CD4-positive, CD25-positive, alpha-beta regulatory T cell (primary cell): ENCODE data around the gene DENND6B. TPM values are rescaled to one million over a fixed set of nuclear protein-coding genes. Genes with fewer than 3 reads are reported as not detected.

Experiments
- ATAC-seq, 2 donors: fragments of 150-1000 bp; cut with Tn5 transposase; one replicate each; pipeline ENCODE4 v1.10.0; 2021; ENCODE audit warnings: low read depth in 2 of 2, moderate number of reproducible peaks in 2 of 2, moderate library complexity in 1 of 2
- DNase-seq, 3 donors: peaks; one replicate each; pipeline versions ENCODE4 v3.0.0 to v3.0.0-alpha.2; 2012 to 2022; ENCODE audit warnings: mixed read lengths in 1 of 3
- H3K27ac ChIP-seq: one replicate; pipeline ENCODE4 v1.7.0; 2013; ENCODE audit warnings: mild to moderate bottlenecking, low read length; ENCODE audit not compliant: insufficient read depth, poor library complexity, severe bottlenecking
- H3K27me3 ChIP-seq: one replicate; pipeline ENCODE4 v1.7.0; 2013; ENCODE audit warnings: low read length; ENCODE audit not compliant: control insufficient read depth, insufficient read depth
- H3K36me3 ChIP-seq: one replicate; pipeline ENCODE4 v1.7.0; 2013; ENCODE audit warnings: mild to moderate bottlenecking, low read length, moderate library complexity; ENCODE audit not compliant: control insufficient read depth, insufficient read depth
- H3K4me1 ChIP-seq: 2 replicates; pipeline ENCODE4 v1.7.0; 2013; ENCODE audit warnings: mild to moderate bottlenecking, low read length; ENCODE audit not compliant: insufficient read depth, control insufficient read depth, poor library complexity, severe bottlenecking
- H3K4me3 ChIP-seq: one replicate; pipeline ENCODE4 v1.7.0; 2013; ENCODE audit warnings: low read depth, mild to moderate bottlenecking, low read length, moderate library complexity
- H3K9me3 ChIP-seq, 2 experiments: 1 replicate in 1 of 2; 2 replicates in 1 of 2; pipeline ENCODE4 v1.7.0; 2013; ENCODE audit warnings: low read length in 2 of 2, mild to moderate bottlenecking in 1 of 2, moderate library complexity in 1 of 2; ENCODE audit not compliant: control insufficient read depth in 2 of 2
- H3K27ac Mint-ChIP-seq, 3 donors: one replicate each; pipeline ENCODE4 v1.8.0; 2020 to 2022; ENCODE audit warnings: mild to moderate bottlenecking in 3 of 3, mixed read lengths in 3 of 3, moderate library complexity in 2 of 3
- H3K27me3 Mint-ChIP-seq: one replicate; pipeline ENCODE4 v1.8.0; 2022; ENCODE audit warnings: mild to moderate bottlenecking, mixed read lengths
- H3K36me3 Mint-ChIP-seq: one replicate; pipeline ENCODE4 v1.8.0; 2020; ENCODE audit warnings: mixed read lengths
- H3K4me1 Mint-ChIP-seq, 4 donors: one replicate each; pipeline ENCODE4 v1.8.0; 2020 to 2022; ENCODE audit warnings: mixed read lengths in 4 of 4, mild to moderate bottlenecking in 1 of 4
- H3K4me3 Mint-ChIP-seq, 4 donors: one replicate each; pipeline ENCODE4 v1.8.0; 2020 to 2022; ENCODE audit warnings: mild to moderate bottlenecking in 4 of 4, mixed read lengths in 4 of 4, moderate library complexity in 3 of 4
- H3K9me3 Mint-ChIP-seq, 7 donors: one replicate each; pipeline ENCODE4 v1.8.0; 2020 to 2022; ENCODE audit warnings: mixed read lengths in 7 of 7, mild to moderate bottlenecking in 3 of 7, moderate library complexity in 2 of 7
- polyA plus RNA-seq, 4 donors: library from polyadenylated mRNA; unstranded; fragments of 300-500 nt; fragmentation: Illumina TruSeq; gene quantifications; one replicate each; pipeline ENCODE4 v1.2.3, GENCODE V29; 2021
- total RNA-seq: library from RNA; stranded (reverse); gene quantifications from one replicate; pipeline ENCODE4 v1.2.3, GENCODE V29; 2022

The DENND6B gene
- total and polyA plus RNA-seq, 5 donors from 2014 or later: 0.48 to 2.1 (median 0.56) TPM

- no peak overlapping the region for H3K27ac Mint-ChIP-seq
- no peaks in the 10 kb centered on the region for H3K36me3 Mint-ChIP-seq
- DNase-seq (no peak), ATAC-seq (peak in 1 of 2 donors; percentile 22)
- H3K27me3 Mint-ChIP-seq: peaks cover 35% of the 10 kb centered on the region
- Histone ChIP-seq H3K27me3 (no peaks in the 10 kb centered on the region), H3K36me3 (no peaks in the 10 kb centered on the region), H3K4me3 (no peak overlapping the region), H3K9me3 (no peaks in the 10 kb centered on the region), H3K27ac (no peak overlapping the region), H3K4me1 (peaks cover 16% of the 10 kb centered on the region)
- peak overlapping the region in 1 of 4 donors; percentile 41 for H3K4me3 Mint-ChIP-seq
- H3K4me1 Mint-ChIP-seq: peaks cover 0 to 11% (median 3%) of the 10 kb centered on the region in 4 donors
- H3K9me3 Mint-ChIP-seq: peaks cover 0 to 3% (median 0%) of the 10 kb centered on the region in 7 donors
Observed at GRCh38 chr22:50303848-50304527, 22.8 kb downstream of the DENND6B start.

GRCh38 chr22:50303515-50303847 lies 23.3 kb downstream of the DENND6B start:
- Histone ChIP-seq H3K27me3 (no peaks in the 10 kb centered on the region), H3K4me3 (no peak overlapping the region), H3K9me3 (no peaks in the 10 kb centered on the region), H3K36me3 (no peaks in the 10 kb centered on the region), H3K27ac (no peak overlapping the region), H3K4me1 (peaks cover 16% of the 10 kb centered on the region)
- Mint-ChIP-seq H3K4me3 (no peak overlapping the region), H3K4me1 (peaks cover 0 to 11% (median 3%) of the 10 kb centered on the region in 4 donors), H3K27me3 (peaks cover 34% of the 10 kb centered on the region), H3K36me3 (no peaks in the 10 kb centered on the region), H3K9me3 (peaks cover 0 to 3% (median 0%) of the 10 kb centered on the region in 7 donors), H3K27ac (no peak overlapping the region)
- ATAC-seq (no peak), DNase-seq (no peak)

GRCh38 chr22:50302564-50302963 lies 24.2 kb downstream of the DENND6B start:
- Histone ChIP-seq H3K9me3 (no peaks in the 10 kb centered on the region), H3K36me3 (no peaks in the 10 kb centered on the region), H3K4me3 (no peak overlapping the region), H3K4me1 (peaks cover 16% of the 10 kb centered on the region), H3K27ac (no peak overlapping the region), H3K27me3 (no peaks in the 10 kb centered on the region)
- Mint-ChIP-seq H3K36me3 (no peaks in the 10 kb centered on the region), H3K4me1 (peaks cover 0 to 11% (median 3%) of the 10 kb centered on the region in 4 donors), H3K9me3 (peaks cover 0 to 3% (median 0%) of the 10 kb centered on the region in 7 donors), H3K27ac (no peak overlapping the region), H3K4me3 (no peak overlapping the region), H3K27me3 (peaks cover 41% of the 10 kb centered on the region)
- DNase-seq: no peak
- ATAC-seq: no peak

DNA sequence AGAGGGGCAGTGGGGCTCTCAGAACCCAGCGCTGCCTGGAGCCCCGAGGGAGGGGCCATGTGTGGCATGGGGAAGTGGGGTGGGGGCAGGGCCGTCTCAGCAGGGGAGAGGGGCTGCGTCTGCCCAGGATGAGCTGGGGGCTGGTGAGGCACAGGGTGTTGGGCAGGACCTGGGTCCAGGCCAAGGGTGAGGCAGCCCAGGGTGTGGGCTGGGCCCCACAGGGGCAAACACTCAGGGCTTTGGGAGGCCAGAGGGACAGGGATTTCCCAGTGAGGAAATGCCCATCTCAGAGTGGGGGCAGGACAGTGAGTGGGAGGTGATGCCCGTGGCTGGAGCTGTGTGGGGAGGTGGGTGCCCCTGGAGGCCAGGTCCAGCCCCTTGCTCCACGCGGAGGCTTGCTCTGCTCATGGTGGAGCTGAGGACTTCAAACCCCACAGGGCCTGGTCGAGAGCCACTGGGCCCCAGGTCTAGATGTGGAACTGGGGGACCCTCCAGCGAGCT lies 24.7 kb downstream of the DENND6B start:
- H3K4me1 Mint-ChIP-seq: peaks cover 0 to 11% (median 3%) of the 10 kb centered on the region in 4 donors
- Histone ChIP-seq H3K27me3 (no peaks in the 10 kb centered on the region), H3K27ac (no peak overlapping the region), H3K4me1 (peaks cover 15% of the 10 kb centered on the region), H3K9me3 (no peaks in the 10 kb centered on the region), H3K4me3 (no peak overlapping the region), H3K36me3 (no peaks in the 10 kb centered on the region)
- ATAC-seq: no peak
- H3K36me3 Mint-ChIP-seq: no peaks in the 10 kb centered on the region
- peaks cover 41% of the 10 kb centered on the region for H3K27me3 Mint-ChIP-seq
- DNase-seq: no peak
- H3K27ac Mint-ChIP-seq: no peak overlapping the region
- H3K9me3 Mint-ChIP-seq: peaks cover 0 to 3% (median 0%) of the 10 kb centered on the region in 7 donors
- H3K4me3 Mint-ChIP-seq: no peak overlapping the region

GRCh38 chr22:50301581-50301991 lies 25.2 kb downstream of the DENND6B start:
- ATAC-seq (no peak), DNase-seq (no peak)
- Histone ChIP-seq H3K4me1 (peaks cover 10% of the 10 kb centered on the region), H3K9me3 (no peaks in the 10 kb centered on the region), H3K4me3 (no peak overlapping the region), H3K27ac (no peak overlapping the region), H3K27me3 (no peaks in the 10 kb centered on the region), H3K36me3 (no peaks in the 10 kb centered on the region)
- H3K36me3 Mint-ChIP-seq: no peaks in the 10 kb centered on the region
- H3K9me3 Mint-ChIP-seq: peaks cover 0 to 3% (median 0%) of the 10 kb centered on the region in 7 donors
- H3K27ac Mint-ChIP-seq: no peak overlapping the region
- H3K27me3 Mint-ChIP-seq: peaks cover 41% of the 10 kb centered on the region
- H3K4me3 Mint-ChIP-seq: no peak overlapping the region
- H3K4me1 Mint-ChIP-seq: peaks cover 0 to 11% (median 3%) of the 10 kb centered on the region in 4 donors

- H3K4me3 ChIP-seq: no peak overlapping the region
- ATAC-seq: no peak
- DNase-seq: no peak
- H3K9me3 Mint-ChIP-seq: peaks cover 0 to 3% (median 0%) of the 10 kb centered on the region in 7 donors
- peaks cover 4% of the 10 kb centered on the region for H3K4me1 ChIP-seq
- H3K9me3 ChIP-seq: no peaks in the 10 kb centered on the region
- H3K27ac Mint-ChIP-seq: no peak overlapping the region
- no peak overlapping the region for H3K4me3 Mint-ChIP-seq
- peaks cover 0 to 4% (median 0%) of the 10 kb centered on the region in 4 donors for H3K4me1 Mint-ChIP-seq
- H3K27me3 Mint-ChIP-seq: peaks cover 32% of the 10 kb centered on the region
- H3K27me3 ChIP-seq: no peaks in the 10 kb centered on the region
- H3K27ac ChIP-seq: no peak overlapping the region
- H3K36me3 Mint-ChIP-seq: no peaks in the 10 kb centered on the region
- no peaks in the 10 kb centered on the region for H3K36me3 ChIP-seq
Observed at GRCh38 chr22:50300620-50301257, 26.1 kb downstream of the DENND6B start.

GRCh38 chr22:50299785-50300619 lies 26.8 kb downstream of the DENND6B start:
- no peak for ATAC-seq
- H3K36me3 Mint-ChIP-seq: no peaks in the 10 kb centered on the region
- Histone ChIP-seq H3K4me3 (no peak overlapping the region), H3K36me3 (no peaks in the 10 kb centered on the region), H3K9me3 (no peaks in the 10 kb centered on the region), H3K27me3 (no peaks in the 10 kb centered on the region), H3K4me1 (peaks cover 4% of the 10 kb centered on the region), H3K27ac (no peak overlapping the region)
- peaks cover 0 to 7% (median 0%) of the 10 kb centered on the region in 4 donors for H3K4me1 Mint-ChIP-seq
- H3K27me3 Mint-ChIP-seq: peaks cover 32% of the 10 kb centered on the region
- H3K27ac Mint-ChIP-seq: no peak overlapping the region
- H3K9me3 Mint-ChIP-seq: peaks cover 0 to 3% (median 0%) of the 10 kb centered on the region in 7 donors
- H3K4me3 Mint-ChIP-seq: no peak overlapping the region
- no peak for DNase-seq
